ENCODE data around the gene PRSS48. TPM values are rescaled to one million over a fixed set of nuclear protein-coding genes. Genes with fewer than 3 reads are reported as not detected.
"Not testable (repeated sequence)": the region's sequence is repeated elsewhere in the genome, so short reads cannot be mapped to it uniquely, and the experiment has no call there.

PRSS48 gene
- polyA plus RNA-seq, 12 donors: not detected

- no peak for DNase-seq
Observed at GRCh38 chr4:151318307-151319006, 41.5 kb downstream of the PRSS48 start.

- no peak for DNase-seq
Observed at GRCh38 chr4:151319490-151319889, 42.5 kb downstream of the PRSS48 start.

DNA sequence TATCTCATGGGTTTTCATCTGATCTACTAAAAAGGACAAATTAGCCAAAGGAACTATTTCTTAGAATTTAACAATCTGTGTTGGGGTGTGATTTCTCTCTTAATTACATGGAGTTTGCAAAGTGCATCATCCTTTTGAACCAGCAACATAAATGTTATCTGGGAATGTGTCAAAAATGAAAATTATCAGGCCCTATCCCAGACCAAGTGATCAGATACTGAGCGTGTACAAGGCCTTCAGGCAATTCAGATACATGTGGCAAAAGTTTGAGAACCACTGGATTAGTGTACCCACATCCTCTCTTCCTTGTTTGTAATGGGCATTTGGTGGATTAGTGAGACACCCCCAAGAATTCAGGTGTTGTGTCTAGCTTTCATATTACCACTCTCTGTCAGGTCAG, 44.6 kb downstream of the PRSS48 start:
- no peak for DNase-seq

DNA sequence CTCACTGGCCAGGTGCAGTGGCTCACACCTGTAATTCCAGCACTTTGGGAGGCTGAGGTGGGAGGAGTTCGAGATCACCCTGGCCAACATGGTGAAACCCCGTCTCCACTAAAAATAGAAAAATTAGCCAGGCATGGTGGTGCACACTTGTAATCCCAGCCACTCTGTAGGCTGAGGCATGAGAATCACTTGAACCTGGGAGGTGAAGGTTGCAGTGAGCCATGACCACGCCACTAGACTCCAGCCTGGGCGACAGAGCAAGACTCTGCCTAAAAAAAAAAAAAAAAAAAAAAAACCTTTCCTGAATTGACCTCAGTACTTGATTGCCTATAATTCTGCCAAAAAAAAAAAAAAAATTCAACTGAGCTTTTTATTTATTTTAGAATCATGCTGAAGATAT, 45.2 kb downstream of the PRSS48 start:
- not testable (repeated sequence) for DNase-seq

DNA sequence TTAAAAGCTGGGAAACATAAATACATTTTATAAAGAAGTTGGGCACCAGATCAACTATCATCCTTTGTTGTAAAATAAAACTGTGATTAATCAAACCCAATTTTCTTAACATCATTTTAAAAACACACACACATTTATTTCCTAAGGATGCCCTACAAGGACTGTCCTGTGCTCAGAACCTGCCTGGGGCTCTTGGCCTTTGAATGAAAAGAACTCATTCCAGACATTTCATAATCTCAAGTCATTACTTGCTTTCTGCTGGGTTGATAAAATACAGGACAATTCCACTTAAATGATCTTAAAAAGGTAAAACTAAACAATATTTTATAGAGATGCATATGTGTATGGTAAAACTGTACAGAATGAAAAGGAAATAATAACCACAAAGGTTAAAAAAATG, 45.6 kb downstream of the PRSS48 start:
- DNase-seq: no peak

DNA sequence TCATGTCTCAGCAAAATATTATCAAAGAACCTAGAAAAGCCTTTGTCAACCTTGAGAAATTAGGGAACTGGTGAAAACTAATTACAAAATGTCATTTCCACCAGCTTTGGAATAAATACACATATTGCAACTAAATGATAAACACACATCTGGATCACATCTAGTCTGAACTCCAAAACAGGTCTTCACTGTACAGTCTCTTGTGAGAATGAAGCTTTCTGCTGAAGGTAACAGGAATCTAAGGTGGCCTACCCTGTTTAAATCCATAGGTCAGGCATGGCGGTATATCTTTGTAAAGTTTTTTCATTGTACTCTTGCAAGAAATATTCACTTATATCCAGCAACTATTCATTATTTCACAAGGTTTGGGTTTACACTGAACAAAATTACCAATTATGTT, 46.7 kb downstream of the PRSS48 start:
- DNase-seq: no peak

DNA sequence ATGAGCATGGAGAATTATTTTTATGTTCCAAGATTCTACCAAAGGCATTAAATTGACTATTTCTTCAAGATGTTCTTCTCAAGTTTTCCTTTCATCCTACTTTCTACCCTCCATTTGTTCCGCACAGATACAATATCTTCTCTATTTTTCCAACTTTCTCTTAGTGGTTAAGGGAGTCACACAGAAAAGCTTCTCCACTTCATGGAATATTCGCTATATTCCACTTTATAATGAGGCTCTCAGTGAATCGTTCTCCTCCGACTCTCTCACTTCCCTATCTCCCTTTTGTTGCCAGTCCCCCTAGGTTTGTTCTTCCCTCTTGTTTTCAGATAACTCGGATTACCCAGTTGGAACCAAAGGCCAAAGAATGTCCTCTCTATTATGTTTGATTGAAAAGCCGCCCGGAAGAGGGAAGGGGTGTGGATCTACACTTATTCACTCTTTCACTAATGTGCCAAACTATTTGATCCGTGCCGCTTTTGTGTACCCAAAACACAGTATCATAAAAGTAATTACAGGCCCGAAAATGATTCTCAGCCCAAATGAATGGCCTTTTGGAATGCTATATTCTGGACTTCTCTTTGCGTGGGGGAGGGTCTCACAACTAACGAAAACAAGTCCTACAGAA, 47.3 kb downstream of the PRSS48 start:
- peak; percentile 29 for DNase-seq

- peak; percentile 41 for DNase-seq
Observed at GRCh38 chr4:151324752-151325110, 47.8 kb downstream of the PRSS48 start.

GRCh38 chr4:151325111-151325948, 48.4 kb downstream of the PRSS48 start, which contains the start of gene SH3D19:
Gene SH3D19 (minus strand): TSS chr4:151325605. CDS start chr4:151325352, 253 bp downstream.
- peak; percentile 84 for DNase-seq

DNA sequence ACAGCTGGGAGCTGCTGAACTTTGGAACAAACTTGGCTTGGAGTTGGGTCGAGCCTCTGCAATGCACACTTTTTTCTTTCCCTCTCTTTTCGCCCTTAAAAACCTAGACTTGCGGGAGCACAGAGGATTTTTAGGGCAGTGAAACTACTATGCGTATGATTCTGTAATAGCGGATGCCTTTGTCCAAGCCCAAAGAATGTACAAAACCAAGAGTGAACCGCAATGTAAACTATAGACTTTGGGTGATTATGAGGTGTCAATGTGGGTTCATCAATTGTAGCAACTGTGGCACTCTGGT, 48.9 kb downstream of the PRSS48 start:
- peak; percentile 7 for DNase-seq

- DNase-seq: no peak
Observed at GRCh38 chr4:151329217-151330007, 52.5 kb downstream of the PRSS48 start.

GRCh38 chr4:151331276-151332042, 54.5 kb downstream of the PRSS48 start:
- DNase-seq: no peak

DNA sequence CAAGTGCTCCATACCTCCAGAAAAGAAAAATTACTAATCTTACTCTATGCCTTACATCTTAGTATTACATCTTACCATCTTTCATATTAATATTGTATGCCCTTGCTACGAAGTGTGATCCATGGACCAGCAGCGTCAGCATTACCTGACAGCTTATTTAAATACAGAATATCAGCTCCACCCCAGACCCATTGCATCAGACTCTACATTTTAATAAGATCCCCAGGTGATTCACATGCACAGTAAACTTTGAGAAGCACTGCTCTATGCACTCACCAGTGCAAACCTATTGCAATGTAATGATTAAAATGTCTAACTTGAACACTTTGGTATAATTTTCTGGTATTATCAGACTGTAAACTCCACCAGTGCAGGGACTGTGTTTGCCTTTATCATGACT, 62.5 kb downstream of the PRSS48 start:
- DNase-seq: no peak

DNA sequence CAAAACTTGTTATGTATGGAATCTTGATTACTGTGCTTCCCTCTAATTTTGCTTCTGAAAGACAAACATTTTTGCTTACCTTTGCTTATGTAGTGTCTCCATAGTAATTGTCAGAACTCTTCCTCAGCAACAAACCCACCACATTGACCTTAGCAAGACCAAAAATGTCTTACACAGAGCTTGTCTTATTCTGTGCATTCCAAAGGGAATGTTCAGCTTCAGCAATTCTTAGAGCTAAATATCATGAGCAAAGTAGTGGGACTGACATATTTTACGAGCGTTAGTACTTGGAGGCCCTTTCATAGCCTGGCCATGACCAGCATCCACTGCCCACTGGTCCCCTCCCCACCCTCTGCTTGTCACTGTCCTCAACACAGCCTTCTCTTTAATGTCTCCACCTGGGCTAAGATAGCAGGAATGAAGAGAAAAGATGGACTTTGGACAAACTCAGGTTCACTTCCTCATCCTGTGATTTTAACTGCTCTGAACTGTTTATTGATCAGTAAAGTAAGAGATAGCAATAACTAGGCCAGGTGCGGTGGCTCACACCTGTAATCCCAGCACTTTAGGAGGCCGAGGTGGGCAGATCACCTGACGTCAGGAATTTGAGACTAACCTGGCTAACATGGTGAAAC, 63.9 kb downstream of the PRSS48 start:
- no peak for DNase-seq

Other genes starting within 250 kb of the PRSS48 start
- gene RPS3A, start 177.5 kb upstream of the PRSS48 start, polyA plus RNA-seq (ENCODE audit: insufficient read length in 12 of 12): over 10,000 TPM in 1 of 12 donors, 1,000 to 10,000 TPM in 11; 3,270 to 12,602 (median 5,628) TPM
- gene SH3D19, start 48.4 kb downstream of the PRSS48 start, polyA plus RNA-seq (ENCODE audit: insufficient read length in 12 of 12): 10 to 100 TPM in 11 of 12 donors, not detected in 1; 29.3 to 62.7 (median 39.0) TPM
- gene FHIP1A, start 132.0 kb downstream of the PRSS48 start, polyA plus RNA-seq (ENCODE audit: insufficient read length in 12 of 12): 10 to 100 TPM in 6 of 12 donors, 1 to 10 TPM in 4, not detected in 2; 6.2 to 13.7 (median 10.9) TPM

Data from muscle of arm (tissue), 12 donors.